Left cardiac atrium (tissue), 4 donors: Measurements from ENCODE around the gene NOP56. TPM values are rescaled to one million over a fixed set of nuclear protein-coding genes. Genes with fewer than 3 reads are reported as not detected.
"Not testable (repeated sequence)": the region's sequence is repeated elsewhere in the genome, so short reads cannot be mapped to it uniquely, and the experiment has no call there.

Experiments used
- ATAC-seq, 2 donors: fragments of 200-7000 bp; cut with Tn5 transposase; one replicate each; pipeline ENCODE4 v1.9.1; 2020; ENCODE audit warnings: mild to moderate bottlenecking in 2 of 2, moderate library complexity in 2 of 2
- DNase-seq: peaks from one replicate; pipeline ENCODE4 v3.0.0-alpha.2; 2020
- intact Hi-C, 2 donors: fragments of 100-400 bp; cut with DNase I; formaldehyde crosslinking; loops; one replicate each; pipeline versions ENCODE4 v1.14.1 to v1.15.1; 2022 to 2023
- total RNA-seq, 2 donors: library from RNA; stranded (reverse); fragmentation: NEBNext Ultra II Directional; extraction: Animal tissue kit (Norgen Biotek cat#: 25700); gene quantifications; one replicate each; pipeline ENCODE4 v1.2.1, GENCODE V29; 2021
- donor health status: DM: no; HTN: yes; CAD: no.
- donor health status: DM: no; HTN: yes; CAD: no; lungs with severe emphysema.
- donor health status: DM: yes; HTN: yes; CAD: no.
- donor health status: Dilated cardiomyopathy.

Gene NOP56
- total RNA-seq, 2 donors from 2014 or later, result 63.3 to 91.3 TPM

GRCh38 chr20:2663887-2664719 lies 11.7 kb downstream of the NOP56 start, which contains the start of gene IDH3B:
Gene IDH3B, minus strand, starts transcription at chr20:2664216. Its CDS starts 28 bp downstream, at chr20:2664188.
- intact Hi-C loops, result loop anchor here in 1 of 2 donors (10.0 kb wide), 1 partner anchor 171 kb away; no protein-coding TSS in a partner anchor
- DNase-seq, result peak; percentile 93

GRCh38 chr20:2671977-2672376 lies 19.5 kb downstream of the NOP56 start:
- no peak for ATAC-seq
- intact Hi-C loops, result no loop called here
- DNase-seq, result no peak

More at GRCh38 chr20:2663887-2664719, 11.7 kb downstream of the NOP56 start, which contains the start of gene IDH3B:
- peak; percentile 98 to 99 for ATAC-seq

- intact Hi-C loops, result no loop called here
- ATAC-seq, result no peak
- DNase-seq, result no peak
Observed at GRCh38 chr20:2672446-2672845, 20.0 kb downstream of the NOP56 start.

- ATAC-seq (no peak), DNase-seq (no peak)
- intact Hi-C loops, result no loop called here
Observed at GRCh38 chr20:2673453-2673852, 21.0 kb downstream of the NOP56 start.

- intact Hi-C loops, result no loop called here
- ATAC-seq (no peak), DNase-seq (no peak)
Observed at GRCh38 chr20:2680046-2680445, 27.6 kb downstream of the NOP56 start.

- DNase-seq, ATAC-seq, intact Hi-C loops: not testable (repeated sequence)
Observed at GRCh38 chr20:2682040-2682439, 29.6 kb downstream of the NOP56 start.

- DNase-seq, ATAC-seq, intact Hi-C loops: not testable (repeated sequence)
Observed at GRCh38 chr20:2684817-2685216, 32.4 kb downstream of the NOP56 start.

- DNase-seq, result no peak
- intact Hi-C loops, result no loop called here
- no peak for ATAC-seq
Observed at GRCh38 chr20:2687514-2687913, 35.1 kb downstream of the NOP56 start.

GRCh38 chr20:2688041-2688591 lies 35.7 kb downstream of the NOP56 start:
- peak; percentile 51 for DNase-seq
- intact Hi-C loops, result no loop called here

GRCh38 chr20:2690213-2690612 lies 37.8 kb downstream of the NOP56 start:
- no peak for DNase-seq
- ATAC-seq, result no peak
- intact Hi-C loops, result no loop called here

More at GRCh38 chr20:2688041-2688591, 35.7 kb downstream of the NOP56 start:
- peak in 1 of 2 donors; percentile 54 for ATAC-seq

- ATAC-seq, result no peak
- intact Hi-C loops, result no loop called here
- no peak for DNase-seq
Observed at GRCh38 chr20:2690718-2691117, 38.3 kb downstream of the NOP56 start.

GRCh38 chr20:2691127-2691526 lies 38.7 kb downstream of the NOP56 start:
- intact Hi-C loops, result no loop called here
- DNase-seq (no peak), ATAC-seq (no peak)

GRCh38 chr20:2691663-2692035 lies 39.2 kb downstream of the NOP56 start:
- intact Hi-C loops, result no loop called here
- ATAC-seq (no peak), DNase-seq (no peak)

GRCh38 chr20:2692036-2692885 lies 39.8 kb downstream of the NOP56 start, which contains the start of gene EBF4:
Gene EBF4, plus strand, starts transcription at chr20:2692780. Its CDS starts 866 bp downstream, at chr20:2693646.
- intact Hi-C loops, result no loop called here
- ATAC-seq (peak; percentile 66 to 70), DNase-seq (peak; percentile 59)

GRCh38 chr20:2692886-2693285 lies 40.5 kb downstream of the NOP56 start:
- DNase-seq (peak; percentile 24), ATAC-seq (no peak)

GRCh38 chr20:2693286-2694007 lies 41.0 kb downstream of the NOP56 start:
- DNase-seq (peak; percentile 44), ATAC-seq (peak; percentile 56 to 59)
- intact Hi-C loops, result no loop called here

More at GRCh38 chr20:2692886-2693285, 40.5 kb downstream of the NOP56 start:
- intact Hi-C loops, result no loop called here

GRCh38 chr20:2694008-2694471 lies 41.6 kb downstream of the NOP56 start:
- peak in 1 of 2 donors; percentile 11 for ATAC-seq
- no peak for DNase-seq
- intact Hi-C loops, result no loop called here

- no peak for ATAC-seq
- intact Hi-C loops, result no loop called here
- no peak for DNase-seq
Observed at GRCh38 chr20:2694519-2694918, 42.1 kb downstream of the NOP56 start.
